Progenitor cell of endocrine pancreas (in vitro differentiated cells): ENCODE measurements around the gene BPIFB2. TPM values are rescaled to one million over a fixed set of nuclear protein-coding genes. Genes with fewer than 3 reads are reported as not detected.

ENCODE experiments used
- DNase-seq: peaks from one replicate; pipeline ENCODE4 v3.0.0; 2021; ENCODE audit warnings: low spot score; ENCODE audit not compliant: unreplicated experiment
- H3K27ac Mint-ChIP-seq: 2 replicates; pipeline ENCODE4 v1.8.0; 2021; ENCODE audit warnings: mild to moderate bottlenecking, moderate library complexity, mixed read lengths
- H3K27me3 Mint-ChIP-seq: 2 replicates; pipeline ENCODE4 v1.8.0; 2021; ENCODE audit warnings: mixed read lengths
- H3K36me3 Mint-ChIP-seq: 2 replicates; pipeline ENCODE4 v1.8.0; 2022; ENCODE audit warnings: mixed read lengths; ENCODE audit not compliant: insufficient read depth
- H3K4me1 Mint-ChIP-seq: 2 replicates; pipeline ENCODE4 v1.8.0; 2021; ENCODE audit warnings: low read depth, mixed read lengths
- H3K4me3 Mint-ChIP-seq: 2 replicates; pipeline ENCODE4 v1.8.0; 2021; ENCODE audit warnings: low read depth, mild to moderate bottlenecking, moderate library complexity, mixed read lengths
- H3K9me3 Mint-ChIP-seq: 2 replicates; pipeline ENCODE4 v1.8.0; 2021; ENCODE audit warnings: low read depth, mixed read lengths
- CTCF ChIP-seq: fragments of 200-600 bp; sonication (generic); IDR thresholded peaks from one replicate; pipeline ENCODE4 v1.5.0; 2021; ENCODE audit warnings: antibody characterized with exemption, mild to moderate bottlenecking; ENCODE audit not compliant: unreplicated experiment
- total RNA-seq: library from RNA; stranded (reverse); gene quantifications from 2 replicates; pipeline ENCODE4 v1.2.1, GENCODE V29; 2021

BPIFB2 gene
- total RNA-seq, 1 donor from 2014 or later, result not detected

DNA sequence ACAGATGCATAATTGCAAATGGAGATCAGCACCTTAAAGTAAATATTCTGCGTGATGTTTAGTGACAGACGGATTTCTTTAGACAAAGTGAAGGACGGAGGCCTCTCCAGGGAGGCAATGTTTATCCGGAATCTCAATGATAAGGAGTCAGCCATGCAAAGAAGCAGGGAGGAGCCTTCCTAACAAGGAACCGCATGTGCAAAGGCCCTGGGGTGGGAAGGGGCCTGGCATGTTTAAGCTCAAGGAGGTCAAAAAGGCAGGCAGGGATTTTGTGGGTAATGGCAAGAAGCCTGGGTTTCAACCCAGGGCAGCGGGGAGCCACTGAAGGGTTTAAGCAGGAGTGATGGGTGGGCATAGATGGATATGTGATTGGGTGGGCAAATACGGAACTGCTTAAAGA is 46.9 kb downstream of the BPIFB2 start:
- Mint-ChIP-seq H3K27ac (no peak overlapping the region), H3K4me3 (no peak overlapping the region), H3K9me3 (no peaks in the 10 kb centered on the region), H3K27me3 (peaks cover 7% of the 10 kb centered on the region), H3K36me3 (no peaks in the 10 kb centered on the region), H3K4me1 (no peaks in the 10 kb centered on the region)
- TF ChIP-seq CTCF, result no peak
- DNase-seq, result no peak

GRCh38 chr20:33054791-33055190 is 47.3 kb downstream of the BPIFB2 start:
- no peak for TF ChIP-seq CTCF
- Mint-ChIP-seq H3K27ac (no peak overlapping the region), H3K4me3 (no peak overlapping the region), H3K4me1 (no peaks in the 10 kb centered on the region), H3K9me3 (no peaks in the 10 kb centered on the region), H3K36me3 (no peaks in the 10 kb centered on the region), H3K27me3 (peaks cover 7% of the 10 kb centered on the region)
- DNase-seq, result no peak

DNA sequence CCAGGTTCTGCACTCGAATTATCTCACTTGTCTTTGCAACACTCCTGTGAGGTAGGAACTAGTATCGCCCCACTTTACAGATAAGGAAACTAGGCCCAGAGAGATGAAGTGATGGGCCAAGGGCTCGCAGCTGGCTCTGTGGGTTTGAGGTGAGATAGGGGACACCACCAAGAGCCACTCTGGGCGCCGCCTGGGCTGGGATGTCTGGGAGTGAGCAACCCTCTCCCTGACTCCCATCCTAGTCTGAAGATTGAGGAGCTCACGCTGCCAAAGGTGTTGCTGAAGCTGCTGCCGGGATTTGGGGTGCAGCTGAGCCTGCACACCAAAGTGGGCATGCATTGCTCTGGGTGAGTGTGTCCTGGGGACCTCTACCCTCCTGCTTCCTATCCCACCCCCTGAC is 51.6 kb downstream of the BPIFB2 start:
- TF ChIP-seq CTCF, result no peak
- no peak overlapping the region for H3K27ac Mint-ChIP-seq
- no peaks in the 10 kb centered on the region for H3K9me3 Mint-ChIP-seq
- H3K4me3 Mint-ChIP-seq, result no peak overlapping the region
- no peaks in the 10 kb centered on the region for H3K4me1 Mint-ChIP-seq
- H3K36me3 Mint-ChIP-seq, result no peaks in the 10 kb centered on the region
- no peak for DNase-seq
- peaks cover 10% of the 10 kb centered on the region for H3K27me3 Mint-ChIP-seq

DNA sequence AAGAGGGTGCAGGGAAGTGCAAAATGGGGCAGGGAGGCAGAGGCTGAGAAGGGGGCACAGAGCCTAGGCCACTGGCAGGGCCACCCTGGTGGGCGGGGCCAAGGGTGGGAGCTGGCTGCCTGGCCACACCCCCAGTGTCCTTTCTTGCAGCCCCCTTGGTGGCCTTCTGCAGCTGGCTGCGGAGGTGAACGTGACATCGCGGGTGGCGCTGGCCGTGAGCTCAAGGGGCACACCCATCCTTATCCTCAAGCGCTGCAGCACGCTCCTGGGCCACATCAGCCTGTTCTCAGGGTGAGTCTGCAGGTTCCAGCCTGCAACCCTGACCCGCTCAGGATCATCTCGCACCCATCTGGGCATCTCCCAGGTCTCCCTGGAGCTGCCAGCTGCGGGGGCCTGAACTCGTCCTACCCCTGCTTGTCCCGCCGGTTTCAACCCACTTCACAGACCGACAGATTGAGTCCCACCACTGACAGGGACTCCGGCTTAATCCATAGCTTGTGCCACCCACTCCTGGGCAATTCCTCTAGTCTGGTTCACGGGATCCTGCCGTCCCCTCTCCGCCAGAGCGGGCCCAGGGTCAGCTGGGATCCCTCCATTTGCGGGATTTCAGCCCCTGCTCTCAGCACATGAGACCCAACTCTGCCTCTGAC is 52.4 kb downstream of the BPIFB2 start:
- Mint-ChIP-seq H3K36me3 (no peaks in the 10 kb centered on the region), H3K4me3 (no peak overlapping the region), H3K27ac (no peak overlapping the region), H3K9me3 (no peaks in the 10 kb centered on the region), H3K4me1 (no peaks in the 10 kb centered on the region), H3K27me3 (peaks cover 10% of the 10 kb centered on the region)
- no peak for TF ChIP-seq CTCF
- no peak for DNase-seq

DNA sequence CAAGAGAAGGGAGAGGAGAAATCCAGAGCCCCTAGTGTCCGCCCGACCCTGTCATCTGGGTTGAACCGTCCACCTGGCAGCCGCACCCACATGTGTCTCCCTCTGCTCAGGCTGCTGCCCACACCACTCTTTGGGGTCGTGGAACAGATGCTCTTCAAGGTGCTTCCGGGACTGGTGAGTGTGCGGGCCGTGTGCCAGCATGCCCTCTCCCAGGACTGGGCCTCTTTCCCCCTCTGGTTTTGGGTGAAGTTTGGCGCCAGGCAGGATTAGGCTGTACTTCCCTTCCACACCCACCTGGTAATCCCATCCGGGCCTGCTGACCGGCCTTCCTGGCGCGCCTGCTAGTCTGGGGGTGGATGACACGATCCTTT is 54.1 kb downstream of the BPIFB2 start:
- Mint-ChIP-seq H3K27me3 (peaks cover 6% of the 10 kb centered on the region), H3K9me3 (no peaks in the 10 kb centered on the region), H3K27ac (no peak overlapping the region), H3K36me3 (no peaks in the 10 kb centered on the region), H3K4me3 (no peak overlapping the region), H3K4me1 (no peaks in the 10 kb centered on the region)
- no peak for DNase-seq
- no peak for TF ChIP-seq CTCF
